Activated naive CD4-positive, alpha-beta T cell treated with anti-CD3 and anti-CD28 coated beads for 36 hours (primary cell): ENCODE measurements around the gene YIF1A. TPM values are rescaled to one million over a fixed set of nuclear protein-coding genes. Genes with fewer than 3 reads are reported as not detected.
"Not testable (repeated sequence)": the region's sequence is repeated elsewhere in the genome, so short reads cannot be mapped to it uniquely, and the experiment has no call there.

ENCODE experiments used
- CTCF ChIA-PET: fragments of 350-600 bp; sonication (Branson Sonifier 250); formaldehyde crosslinking; loops from one replicate; lab custom pipeline; 2021; ENCODE audit warnings: antibody characterized with exemption; lab: Charles Lee
- DNase-seq: peaks from one replicate; pipeline ENCODE4 v3.0.0-alpha.2; 2020
- H3K27ac Mint-ChIP-seq: one replicate; pipeline ENCODE4 v1.8.0; 2021; ENCODE audit warnings: mild to moderate bottlenecking, mixed read lengths
- H3K27me3 Mint-ChIP-seq: one replicate; pipeline ENCODE4 v1.8.0; 2021; ENCODE audit warnings: low read depth, mixed read lengths
- H3K36me3 Mint-ChIP-seq: one replicate; pipeline ENCODE4 v1.8.0; 2021; ENCODE audit warnings: low read depth, mixed read lengths
- H3K4me1 Mint-ChIP-seq: one replicate; pipeline ENCODE4 v1.8.0; 2021; ENCODE audit warnings: low read depth, mixed read lengths
- H3K4me3 Mint-ChIP-seq: one replicate; pipeline ENCODE4 v1.8.0; 2021; ENCODE audit warnings: mild to moderate bottlenecking, moderate library complexity, mixed read lengths
- H3K9me3 Mint-ChIP-seq: one replicate; pipeline ENCODE4 v1.8.0; 2021; ENCODE audit warnings: mixed read lengths
- intact Hi-C: fragments of 100-400 bp; cut with micrococcal nuclease; formaldehyde crosslinking; loops from one replicate; pipeline ENCODE4 v1.15.1; 2023
- total RNA-seq, 2 experiments: library from RNA; stranded (reverse); gene quantifications; one replicate each; pipeline ENCODE4 v1.2.3, GENCODE V29; 2021

The YIF1A gene
- total RNA-seq, 2 experiments from 2014 or later: 45.9 to 49.7 TPM

GRCh38 chr11:66314561-66315497 is 25.9 kb upstream of the YIF1A start:
- H3K9me3 Mint-ChIP-seq: peaks cover 5% of the 10 kb centered on the region
- DNase-seq: no peak
- no peaks in the 10 kb centered on the region for H3K36me3 Mint-ChIP-seq
- CTCF ChIA-PET: interaction anchor here (4.1 kb wide), 1 partner anchor 12 kb away, joined by 23 read pairs; no protein-coding TSS in a partner anchor
- no peak overlapping the region for H3K4me3 Mint-ChIP-seq
- peaks cover 60% of the 10 kb centered on the region for H3K4me1 Mint-ChIP-seq
- peak overlapping the region; percentile 17 for H3K27ac Mint-ChIP-seq
- intact Hi-C loops: no loop called here
- no peaks in the 10 kb centered on the region for H3K27me3 Mint-ChIP-seq

GRCh38 chr11:66314186-66314501 is 25.2 kb upstream of the YIF1A start:
- intact Hi-C loops: no loop called here
- Mint-ChIP-seq H3K27me3 (no peaks in the 10 kb centered on the region), H3K4me3 (peak overlapping the region; percentile 59), H3K36me3 (no peaks in the 10 kb centered on the region), H3K4me1 (peaks cover 54% of the 10 kb centered on the region), H3K9me3 (peaks cover 2% of the 10 kb centered on the region), H3K27ac (peak overlapping the region; percentile 63)
- CTCF ChIA-PET: interaction anchor here (1.0 to 4.1 kb wide), 2 partner anchors 13 to 18 kb away, joined by 3 to 23 read pairs; no protein-coding TSS in a partner anchor
- no peak for DNase-seq

GRCh38 chr11:66313321-66314185 is 24.6 kb upstream of the YIF1A start:
- Mint-ChIP-seq H3K4me3 (peak overlapping the region; percentile 92), H3K4me1 (peaks cover 48% of the 10 kb centered on the region)
- intact Hi-C loops: no loop called here

DNA sequence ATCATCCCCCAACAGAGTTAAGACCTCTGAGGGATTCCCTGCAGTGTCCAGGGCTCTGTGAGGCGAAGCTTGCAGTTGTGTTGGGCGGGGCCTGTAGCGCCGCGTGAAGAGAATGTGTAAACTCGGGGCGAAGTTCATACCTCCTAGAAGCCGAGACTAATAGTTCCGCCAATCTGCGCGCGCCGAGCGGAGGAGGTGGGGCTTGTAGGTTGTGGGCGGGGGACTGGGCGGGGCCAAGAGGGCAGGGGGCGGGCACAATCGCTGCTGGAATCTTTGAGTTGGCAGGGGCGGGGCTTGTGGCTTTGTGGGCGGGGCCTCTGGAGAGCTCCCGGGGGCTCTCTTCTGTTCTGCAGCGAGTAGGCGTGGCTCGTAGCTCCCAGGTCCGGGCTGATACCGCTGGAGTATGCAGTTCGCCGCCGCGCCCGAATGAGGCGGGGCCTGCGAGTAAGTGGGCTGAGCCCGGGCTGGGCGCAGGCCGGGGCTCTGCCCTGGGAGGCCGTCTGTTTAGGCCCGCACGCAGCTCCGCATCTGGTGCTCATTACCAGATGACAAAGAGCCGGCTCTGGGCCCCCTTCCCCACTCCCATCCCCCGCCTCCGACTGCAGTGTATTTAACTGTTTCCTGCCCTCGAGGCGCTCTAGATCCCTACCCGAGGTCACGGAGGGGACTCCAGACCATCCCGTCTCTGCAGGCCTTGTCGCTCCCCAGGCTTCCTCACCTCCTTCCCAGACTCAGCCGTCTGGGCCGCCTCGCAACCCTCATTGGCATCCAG is 23.8 kb upstream of the YIF1A start:
- CTCF ChIA-PET: interaction anchor here (0.6 to 4.8 kb wide), 18 partner anchors 9 to 327 kb away, joined by 3 to 85 read pairs (median 4); partner anchors contain the start of genes B4GAT1, BRMS1, MRPL11 and RIN1
- peak; percentile 99 for DNase-seq
- intact Hi-C loops: loop anchor here (1.0 kb wide), 7 partner anchors 16 to 127 kb away; partner anchors contain the start of genes BRMS1, RAB1B and YIF1A
- Mint-ChIP-seq H3K9me3 (no peaks in the 10 kb centered on the region), H3K4me1 (peaks cover 40% of the 10 kb centered on the region), H3K4me3 (peak overlapping the region; percentile 92), H3K27me3 (no peaks in the 10 kb centered on the region), H3K36me3 (no peaks in the 10 kb centered on the region), H3K27ac (peak overlapping the region; percentile 93)

More at GRCh38 chr11:66313321-66314185, 24.6 kb upstream of the YIF1A start:
- CTCF ChIA-PET: interaction anchor here (1.0 to 4.8 kb wide), 9 partner anchors 9 to 245 kb away, joined by 3 to 85 read pairs (median 9); partner anchors contain the start of genes B4GAT1 and BRMS1
- DNase-seq: no peak
- H3K9me3 Mint-ChIP-seq: no peaks in the 10 kb centered on the region
- no peaks in the 10 kb centered on the region for H3K36me3 Mint-ChIP-seq
- H3K27me3 Mint-ChIP-seq: no peaks in the 10 kb centered on the region
- H3K27ac Mint-ChIP-seq: peak overlapping the region; percentile 93

- Mint-ChIP-seq H3K4me3 (peak overlapping the region; percentile 92), H3K27me3 (no peaks in the 10 kb centered on the region), H3K36me3 (no peaks in the 10 kb centered on the region), H3K27ac (peak overlapping the region; percentile 93), H3K4me1 (peaks cover 33% of the 10 kb centered on the region), H3K9me3 (no peaks in the 10 kb centered on the region)
- CTCF ChIA-PET: interaction anchor here (0.6 to 4.8 kb wide), 34 partner anchors 10 to 617 kb away, joined by 3 to 85 read pairs (median 4); partner anchors contain the start of genes B4GAT1, BRMS1, MRPL11 and RBM4B
- peak; percentile 96 for DNase-seq
- intact Hi-C loops: loop anchor here (1.0 kb wide), 7 partner anchors 16 to 127 kb away; partner anchors contain the start of genes BRMS1, RAB1B and YIF1A
These were observed 23.1 kb upstream of the YIF1A start for GRCh38 chr11:66311965-66312548.

DNA sequence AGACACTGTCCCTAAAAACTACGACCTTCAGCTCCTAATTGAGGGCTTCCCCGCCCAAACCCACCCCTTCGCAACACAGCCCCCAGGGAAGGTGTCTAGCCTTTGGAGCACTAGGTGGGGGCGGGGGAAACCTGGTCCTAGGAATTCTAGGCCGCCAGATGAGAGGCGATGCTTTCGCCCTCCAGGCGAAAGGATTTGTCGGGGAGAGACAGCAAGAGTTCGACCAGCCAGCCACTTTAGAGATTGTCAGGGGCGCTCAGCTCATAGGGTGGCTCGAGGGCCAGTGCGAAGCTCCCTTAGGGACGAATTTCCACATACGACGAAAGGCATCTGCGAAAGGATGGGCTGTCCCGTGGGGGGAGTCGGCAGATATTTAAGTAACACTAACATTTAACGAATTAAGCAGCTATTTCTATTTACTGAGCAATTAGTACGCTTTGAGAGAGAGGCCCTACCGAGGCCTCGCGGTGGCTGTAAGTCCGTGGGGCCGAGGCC is 22.6 kb upstream of the YIF1A start:
- H3K4me3 Mint-ChIP-seq: peak overlapping the region; percentile 92
- H3K27me3 Mint-ChIP-seq: no peaks in the 10 kb centered on the region
- H3K27ac Mint-ChIP-seq: peak overlapping the region; percentile 93
- H3K36me3 Mint-ChIP-seq: no peaks in the 10 kb centered on the region
- H3K9me3 Mint-ChIP-seq: no peaks in the 10 kb centered on the region
- intact Hi-C loops: no loop called here
- CTCF ChIA-PET: interaction anchor here (0.6 to 4.8 kb wide), 33 partner anchors 10 to 617 kb away, joined by 3 to 85 read pairs (median 4); partner anchors contain the start of genes B4GAT1, BRMS1, MRPL11 and RBM4B
- peaks cover 33% of the 10 kb centered on the region for H3K4me1 Mint-ChIP-seq
- no peak for DNase-seq

GRCh38 chr11:66310803-66311440 is 22.0 kb upstream of the YIF1A start:
- H3K27me3 Mint-ChIP-seq, intact Hi-C loops, H3K9me3 Mint-ChIP-seq, H3K27ac Mint-ChIP-seq, H3K36me3 Mint-ChIP-seq, H3K4me3 Mint-ChIP-seq, DNase-seq: not testable (repeated sequence)
- CTCF ChIA-PET: interaction anchor here (0.6 to 4.8 kb wide), 28 partner anchors 9 to 439 kb away, joined by 3 to 85 read pairs (median 4); partner anchors contain the start of genes B4GAT1, BRMS1, RBM4B and RIN1
- H3K4me1 Mint-ChIP-seq: peaks cover 28% of the 10 kb centered on the region

GRCh38 chr11:66310324-66310723 is 21.4 kb upstream of the YIF1A start:
- H3K9me3 Mint-ChIP-seq: no peaks in the 10 kb centered on the region
- H3K36me3 Mint-ChIP-seq: no peaks in the 10 kb centered on the region
- no peak overlapping the region for H3K4me3 Mint-ChIP-seq
- CTCF ChIA-PET: interaction anchor here (4.1 to 4.8 kb wide), 2 partner anchors 16 to 78 kb away, joined by 23 to 85 read pairs; no protein-coding TSS in a partner anchor
- H3K4me1 Mint-ChIP-seq: peaks cover 23% of the 10 kb centered on the region
- no peak for DNase-seq
- H3K27ac Mint-ChIP-seq: no peak overlapping the region
- H3K27me3 Mint-ChIP-seq: no peaks in the 10 kb centered on the region
- intact Hi-C loops: no loop called here

DNA sequence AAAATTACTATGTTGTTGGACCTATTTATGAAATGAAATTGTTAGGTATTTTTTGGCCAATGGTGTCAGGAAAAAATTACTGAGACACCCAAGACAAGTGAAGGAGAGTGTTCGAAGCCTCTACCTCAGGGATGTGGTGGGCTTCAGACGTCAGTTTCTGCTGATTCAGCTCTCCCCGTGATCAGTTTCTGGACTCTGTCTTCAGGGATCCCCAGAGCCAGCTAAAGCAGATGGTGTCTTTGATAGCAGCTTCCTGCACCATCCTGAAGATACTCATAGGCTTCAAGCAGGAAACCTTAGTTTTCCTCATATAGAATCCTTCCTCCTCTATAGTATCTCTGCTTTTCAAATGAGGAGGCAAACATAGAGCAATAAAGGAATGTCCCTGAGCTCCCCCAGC is 20.5 kb upstream of the YIF1A start:
- Mint-ChIP-seq H3K9me3 (no peaks in the 10 kb centered on the region), H3K27ac (no peak overlapping the region), H3K36me3 (no peaks in the 10 kb centered on the region), H3K4me3 (no peak overlapping the region), H3K27me3 (no peaks in the 10 kb centered on the region), H3K4me1 (peaks cover 16% of the 10 kb centered on the region)
- CTCF ChIA-PET: interaction anchor here (4.8 kb wide), 1 partner anchor 79 kb away, joined by 85 read pairs; no protein-coding TSS in a partner anchor
- intact Hi-C loops: no loop called here
- DNase-seq: no peak

- intact Hi-C loops: no loop called here
- no peak overlapping the region for H3K4me3 Mint-ChIP-seq
- H3K27ac Mint-ChIP-seq: no peak overlapping the region
- CTCF ChIA-PET: interaction anchor here (0.6 to 2.9 kb wide), 4 partner anchors 9 to 129 kb away, joined by 3 to 10 read pairs (median 4); no protein-coding TSS in a partner anchor
- no peak for DNase-seq
- H3K4me1 Mint-ChIP-seq: no peaks in the 10 kb centered on the region
- no peaks in the 10 kb centered on the region for H3K36me3 Mint-ChIP-seq
- H3K27me3 Mint-ChIP-seq: no peaks in the 10 kb centered on the region
- H3K9me3 Mint-ChIP-seq: no peaks in the 10 kb centered on the region
These were observed 13.7 kb upstream of the YIF1A start for GRCh38 chr11:66302656-66303055.
